Panc1 (cell line): ENCODE results near the gene SLC17A7. TPM values are rescaled to one million over a fixed set of nuclear protein-coding genes. Genes with fewer than 3 reads are reported as not detected.

Source experiments
- ATAC-seq: fragments of 200-7000 bp; cut with Tn5 transposase; 2 replicates; pipeline ENCODE4 v1.9.1; 2020; ENCODE audit warnings: mild to moderate bottlenecking, moderate library complexity
- BruUV-seq: library from RNA; stranded (reverse); fragments of 400-500 nt; replicated peaks from 2 replicates; lab custom pipeline; 2021; lab: Mats Ljungman, UMichigan
- CTCF ChIA-PET: fragments of 300-600 bp; sonication (Branson Sonifier 250); formaldehyde crosslinking; loops from one replicate; lab custom pipeline; 2022; ENCODE audit warnings: antibody characterized with exemption; lab: Charles Lee
- POLR2A ChIA-PET: fragments of 300-600 bp; sonication (Branson Sonifier 250); formaldehyde crosslinking; loops from one replicate; lab custom pipeline; 2022; ENCODE audit warnings: antibody characterized with exemption; lab: Charles Lee
- DNase-seq: peaks from one replicate; pipeline ENCODE4 v3.0.0-alpha.2; 2010; ENCODE audit warnings: low read depth, low spot score
- H3K27ac ChIP-seq: 2 replicates; pipeline ENCODE4 v1.5.1; 2011; ENCODE audit warnings: mild to moderate bottlenecking, low read length, inconsistent platforms
- H3K27me3 ChIP-seq: fragments of 200-500 bp; sonication (Bioruptor generic); 2 replicates; pipeline ENCODE4 v1.6.0; 2014; ENCODE audit warnings: low read length, inconsistent platforms; ENCODE audit not compliant: control insufficient read depth, insufficient read depth
- H3K36me3 ChIP-seq: fragments of 200-500 bp; sonication (Bioruptor generic); 2 replicates; pipeline ENCODE4 v1.5.1; 2014; ENCODE audit warnings: inconsistent platforms, mild to moderate bottlenecking, low read length, moderate library complexity; ENCODE audit not compliant: control insufficient read depth, insufficient read depth
- H3K4me1 ChIP-seq: 2 replicates; pipeline ENCODE4 v1.5.1; 2011; ENCODE audit warnings: inconsistent platforms, mild to moderate bottlenecking, low read length, moderate library complexity; ENCODE audit not compliant: control insufficient read depth, insufficient read depth
- H3K4me3 ChIP-seq, 2 experiments: 2 replicates each; pipeline ENCODE4 v1.5.1; 2011 to 2012; ENCODE audit warnings: low read depth in 2 of 2, low read length in 2 of 2, mild to moderate bottlenecking in 2 of 2, inconsistent platforms in 1 of 2, moderate library complexity in 1 of 2
- H3K9me3 ChIP-seq: fragments of 200-500 bp; sonication (Bioruptor generic); 2 replicates; pipeline ENCODE4 v1.5.1; 2014; ENCODE audit warnings: low read depth, mild to moderate bottlenecking, inconsistent platforms, low read length, moderate library complexity; ENCODE audit not compliant: control insufficient read depth, insufficient read depth
- CTCF ChIP-seq: fragments of 450-650 bp; IDR thresholded peaks from 2 replicates; pipeline ENCODE4 v1.5.1; 2017; ENCODE audit warnings: mild to moderate bottlenecking
- POLR2AphosphoS5 ChIP-seq: IDR thresholded peaks from 2 replicates; pipeline ENCODE4 v1.6.1; 2012; ENCODE audit warnings: mild to moderate bottlenecking, low read depth, low read length, moderate library complexity
- REST ChIP-seq, 2 experiments: IDR thresholded peaks; 2 replicates each; pipeline ENCODE4 v1.6.1; 2011 to 2012; ENCODE audit warnings: low read depth in 2 of 2, control low read depth in 1 of 2, low read length in 1 of 2, mild to moderate bottlenecking in 1 of 2, moderate library complexity in 1 of 2; ENCODE audit not compliant: insufficient read depth in 1 of 2
- SIN3A ChIP-seq: IDR thresholded peaks from 2 replicates; pipeline ENCODE4 v1.6.1; 2012; ENCODE audit warnings: low read depth, mild to moderate bottlenecking, low read length, moderate library complexity, borderline replicate concordance; ENCODE audit not compliant: insufficient read depth
- TCF7L2 ChIP-seq: IDR thresholded peaks from 2 replicates; pipeline ENCODE4 v1.6.1; 2011; ENCODE audit warnings: mild to moderate bottlenecking, low read depth, low read length, inconsistent platforms
- in situ Hi-C: cut with HindIII; loops from 2 replicates; pipeline ENCODE4 v1.10.0; 2016; ENCODE audit warnings: low sequenced_read_pairs, low pct_unique_long_range_greater_than_20kb
- intact Hi-C: fragments of 100-400 bp; cut with micrococcal nuclease; formaldehyde crosslinking; loops from one replicate; pipeline ENCODE4 v1.10.0; 2022; ENCODE audit not compliant: unreplicated experiment
- total RNA-seq: library from RNA; stranded (reverse); gene quantifications from one replicate; pipeline ENCODE4 v1.2.1, GENCODE V29; 2021; ENCODE audit not compliant: unreplicated experiment

The SLC17A7 gene
- total RNA-seq, 1 experiment from 2014 or later: 1.2 TPM

- POLR2A ChIA-PET: interaction anchor here (0.5 kb wide), 1 partner anchor 1081 kb away, joined by 10 read pairs; no protein-coding TSS in a partner anchor
- in situ Hi-C loops: no loop called here
Observed at GRCh38 chr19:49428547-49429451, 12.5 kb downstream of the SLC17A7 start.

More at GRCh38 chr19:49428547-49429451, 12.5 kb downstream of the SLC17A7 start:
- Histone ChIP-seq H3K9me3 (no peaks in the 10 kb centered on the region), H3K27ac (no peak overlapping the region), H3K27me3 (no peaks in the 10 kb centered on the region; the same call in 1 of the 2 replicates), H3K4me3 (no peak overlapping the region), H3K4me1 (no peaks in the 10 kb centered on the region; the same call in 1 of the 2 replicates), H3K36me3 (no peaks in the 10 kb centered on the region)
- intact Hi-C loops: no loop called here
- DNase-seq (no peak), ATAC-seq (no peak)
- BruUV-seq: no TSS peak
- TF ChIP-seq REST (IDR thresholded peaks at IDR 0.05; ENCODE audit: insufficient read depth in 1 of 2, low read depth in 2 of 2, low read length in 1 of 2) (no peak), POLR2AphosphoS5 (no peak), SIN3A (no peak), TCF7L2 (no peak), CTCF (no peak)
- CTCF ChIA-PET: interaction anchor here (0.5 kb wide), 1 partner anchor 301 kb away, joined by 8 read pairs; no protein-coding TSS in a partner anchor
